Mucosa of descending colon (tissue), 3 donors: ENCODE measurements around the gene TAGLN2. TPM values are rescaled to one million over a fixed set of nuclear protein-coding genes. Genes with fewer than 3 reads are reported as not detected.

Source experiments
- ATAC-seq: fragments of 200-7000 bp; cut with Tn5 transposase; one replicate; pipeline ENCODE4 v1.9.1; 2020; ENCODE audit warnings: mild to moderate bottlenecking, moderate library complexity
- DNase-seq, 3 donors: peaks; one replicate each; pipeline ENCODE4 v3.0.0-alpha.2; 2020
- H3K36me3 ChIP-seq: fragments of 200-600 bp; one replicate; pipeline ENCODE4 v1.8.0; 2021; ENCODE audit warnings: low read depth, mild to moderate bottlenecking
- H3K4me1 ChIP-seq: fragments of 200-600 bp; one replicate; pipeline ENCODE4 v1.8.0; 2021; ENCODE audit warnings: low read depth, mild to moderate bottlenecking
- H3K4me3 ChIP-seq: fragments of 200-600 bp; one replicate; pipeline ENCODE4 v1.8.0; 2021; ENCODE audit warnings: mild to moderate bottlenecking
- H3K9me3 ChIP-seq: fragments of 200-600 bp; one replicate; pipeline ENCODE4 v1.8.0; 2021; ENCODE audit warnings: mild to moderate bottlenecking
- intact Hi-C, 2 donors: fragments of 100-400 bp; cut with DNase I in 1 of 2; cut with micrococcal nuclease in 1 of 2; formaldehyde crosslinking; loops; one replicate each; pipeline versions ENCODE4 v1.11.0 to v1.11.1; 2022; cut with DNase I, micrococcal nuclease
- total RNA-seq, 3 donors: library from RNA; stranded (reverse); fragmentation: NEBNext Ultra II Directional in 2 of 3; extraction: Animal tissue kit (Norgen Biotek cat#: 25700) in 2 of 3; gene quantifications; one replicate each; pipeline versions ENCODE4 v1.2.1 to v1.2.4, GENCODE V29; 2021 to 2023
- TF ChIP-seq, protein P1 (sequence below): fragments of 200-600 bp; IDR thresholded peaks from one replicate; pipeline ENCODE4 v1.8.0; 2022; ENCODE audit warnings: antibody characterized with exemption, mild to moderate bottlenecking
- donor health status: DM: no; HTN: no; CAD: no; lungs with moderate emphysema.
- donor health status: DM: no; HTN: no; CAD: no.
- donor health status: DM: no; HTN: yes; CAD: no.

TAGLN2 gene
- total RNA-seq, 3 donors from 2014 or later = 137 to 296 (median 264) TPM

DNA sequence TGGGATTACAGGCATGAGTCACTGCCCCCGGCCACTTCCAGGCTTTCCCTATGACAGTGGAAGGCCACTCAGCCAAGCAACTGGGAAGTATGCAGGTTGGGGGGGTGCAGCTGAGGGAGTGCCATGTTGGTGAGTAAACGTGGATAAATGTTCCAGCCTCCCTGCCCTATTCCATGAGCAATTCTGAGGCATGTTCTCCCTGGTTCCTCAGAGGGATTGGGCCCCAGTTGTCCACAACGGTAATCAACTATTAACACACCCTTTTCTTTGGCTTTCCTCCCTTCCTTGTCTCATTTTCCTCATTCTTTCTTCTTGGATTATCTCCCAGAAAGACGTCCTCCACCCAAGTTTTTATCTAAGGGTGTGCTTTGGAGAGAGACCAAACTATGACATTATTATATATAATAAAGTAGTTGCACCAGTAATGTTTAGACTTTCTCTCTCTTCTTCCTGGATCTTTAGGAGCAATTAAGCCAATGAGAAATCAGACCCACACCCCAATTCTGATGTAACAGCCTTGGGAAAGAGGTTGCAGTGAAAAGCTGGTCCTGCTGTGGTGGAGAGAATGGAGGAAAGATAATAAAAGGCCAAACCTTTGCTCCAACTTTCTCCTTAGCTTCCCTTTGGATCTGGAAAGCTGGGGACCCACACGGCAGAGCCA, 35.5 kb upstream of the TAGLN2 start:
- DNase-seq (peak; percentile 81 to 83 (median 82)), ATAC-seq (peak; percentile 90)
- TF ChIP-seq, protein P1, sequence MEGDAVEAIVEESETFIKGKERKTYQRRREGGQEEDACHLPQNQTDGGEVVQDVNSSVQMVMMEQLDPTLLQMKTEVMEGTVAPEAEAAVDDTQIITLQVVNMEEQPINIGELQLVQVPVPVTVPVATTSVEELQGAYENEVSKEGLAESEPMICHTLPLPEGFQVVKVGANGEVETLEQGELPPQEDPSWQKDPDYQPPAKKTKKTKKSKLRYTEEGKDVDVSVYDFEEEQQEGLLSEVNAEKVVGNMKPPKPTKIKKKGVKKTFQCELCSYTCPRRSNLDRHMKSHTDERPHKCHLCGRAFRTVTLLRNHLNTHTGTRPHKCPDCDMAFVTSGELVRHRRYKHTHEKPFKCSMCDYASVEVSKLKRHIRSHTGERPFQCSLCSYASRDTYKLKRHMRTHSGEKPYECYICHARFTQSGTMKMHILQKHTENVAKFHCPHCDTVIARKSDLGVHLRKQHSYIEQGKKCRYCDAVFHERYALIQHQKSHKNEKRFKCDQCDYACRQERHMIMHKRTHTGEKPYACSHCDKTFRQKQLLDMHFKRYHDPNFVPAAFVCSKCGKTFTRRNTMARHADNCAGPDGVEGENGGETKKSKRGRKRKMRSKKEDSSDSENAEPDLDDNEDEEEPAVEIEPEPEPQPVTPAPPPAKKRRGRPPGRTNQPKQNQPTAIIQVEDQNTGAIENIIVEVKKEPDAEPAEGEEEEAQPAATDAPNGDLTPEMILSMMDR = no peak
- intact Hi-C loops = no loop called here
- no peak overlapping the region for H3K4me3 ChIP-seq
- no peaks in the 10 kb centered on the region for H3K9me3 ChIP-seq
- no peaks in the 10 kb centered on the region for H3K36me3 ChIP-seq
- peaks cover 14% of the 10 kb centered on the region for H3K4me1 ChIP-seq

DNA sequence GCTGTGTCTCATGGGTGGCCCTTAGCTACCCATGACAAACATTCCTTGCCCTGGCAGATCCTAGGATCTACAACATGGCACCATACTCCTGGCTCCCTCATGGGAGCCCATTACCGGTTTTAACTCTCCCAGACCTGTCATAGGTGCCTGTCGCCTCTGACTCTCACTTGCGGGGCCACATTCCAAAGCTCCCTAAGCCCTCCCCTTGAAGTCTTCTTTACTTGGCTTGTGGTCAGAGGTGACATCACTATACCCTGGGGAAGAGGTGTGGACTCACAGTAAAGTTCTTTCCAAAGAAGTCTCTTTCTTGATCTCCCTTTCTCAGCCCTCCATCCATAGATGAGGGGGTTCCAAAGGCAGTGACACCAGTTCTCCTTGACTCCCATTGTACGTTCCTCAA, 34.1 kb upstream of the TAGLN2 start:
- Histone ChIP-seq H3K4me3 (no peak overlapping the region), H3K4me1 (peaks cover 14% of the 10 kb centered on the region), H3K9me3 (no peaks in the 10 kb centered on the region), H3K36me3 (no peaks in the 10 kb centered on the region)
- intact Hi-C loops = no loop called here
- TF ChIP-seq, protein P1 = no peak
- no peak for ATAC-seq
- no peak for DNase-seq

DNA sequence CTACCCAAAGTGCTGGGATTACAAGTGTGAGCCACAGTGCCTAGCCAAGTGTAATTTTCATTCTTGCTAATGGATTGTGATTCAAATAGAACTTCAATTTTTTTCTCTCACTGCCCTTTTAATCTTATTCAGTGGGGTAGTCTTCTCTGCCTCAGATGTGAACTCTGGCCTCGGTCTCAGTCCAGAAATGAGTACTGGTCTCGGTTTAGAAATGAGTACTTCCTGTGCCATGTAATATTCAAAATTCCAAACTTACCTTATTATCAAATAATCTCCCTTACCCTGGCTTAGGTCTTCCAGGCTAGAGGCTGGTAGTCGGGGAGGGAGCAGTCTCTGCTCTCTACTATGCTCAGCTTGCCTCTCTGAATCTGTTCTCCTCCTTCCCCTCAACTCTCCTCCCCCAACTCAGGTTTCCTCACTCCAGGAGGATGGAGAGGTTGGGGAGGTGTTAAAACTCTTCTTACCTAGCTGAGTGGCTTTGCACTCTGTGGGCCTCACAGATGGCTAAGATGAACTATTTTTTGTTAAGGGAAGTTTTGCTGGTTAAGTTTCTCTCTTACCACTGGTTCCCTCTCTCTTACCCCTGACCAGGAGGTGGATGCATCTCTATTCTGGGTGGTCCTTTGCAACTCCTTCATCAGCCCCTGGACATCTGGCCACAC, 33.5 kb upstream of the TAGLN2 start:
- Histone ChIP-seq H3K9me3 (no peaks in the 10 kb centered on the region), H3K4me3 (no peak overlapping the region), H3K36me3 (no peaks in the 10 kb centered on the region), H3K4me1 (peaks cover 14% of the 10 kb centered on the region)
- TF ChIP-seq, protein P1 = no peak
- intact Hi-C loops = no loop called here
- DNase-seq (no peak), ATAC-seq (no peak)

DNA sequence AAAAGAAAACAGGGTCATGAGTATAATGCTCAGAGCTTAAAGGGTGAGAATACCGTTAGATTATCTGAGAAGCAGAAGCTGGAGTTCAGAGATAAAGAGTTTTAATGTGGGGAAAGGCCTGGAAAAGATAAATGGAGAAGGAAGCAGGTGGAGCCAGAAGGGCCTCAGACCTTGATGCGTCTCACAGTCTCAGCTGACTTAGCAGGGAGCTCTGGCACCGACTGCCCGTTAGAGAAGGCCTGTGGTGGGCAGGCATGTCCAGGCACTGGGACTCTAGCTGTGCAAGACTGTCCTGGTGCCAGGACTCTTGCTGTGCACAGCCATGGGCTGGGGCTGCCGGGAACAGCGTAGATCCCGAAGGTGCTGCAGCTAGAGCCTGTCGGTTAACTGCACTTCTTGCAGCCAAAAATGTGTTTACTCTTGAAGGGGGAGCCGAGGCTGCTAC, 32.5 kb upstream of the TAGLN2 start:
- DNase-seq = no peak

DNA sequence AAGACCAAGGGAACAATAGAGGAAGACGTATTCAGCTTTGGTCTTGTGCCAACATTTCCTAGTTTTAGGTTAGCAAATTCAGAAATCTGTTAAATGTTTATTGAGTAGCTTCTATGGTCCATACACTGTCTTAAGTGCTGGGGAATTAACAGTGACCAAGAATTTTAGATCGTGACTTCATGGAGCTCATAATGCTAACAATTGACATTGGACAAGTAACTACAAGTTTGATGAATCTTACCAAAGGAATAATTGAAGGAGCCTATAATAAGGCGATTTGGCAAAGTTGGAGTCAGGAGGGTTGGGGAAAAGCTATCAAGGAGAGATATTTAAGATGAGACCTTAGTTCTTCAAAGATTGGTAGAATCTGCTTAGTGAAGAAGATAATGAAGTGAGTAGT, 30.1 kb upstream of the TAGLN2 start:
- Histone ChIP-seq H3K36me3 (no peaks in the 10 kb centered on the region), H3K9me3 (no peaks in the 10 kb centered on the region), H3K4me1 (peaks cover 1% of the 10 kb centered on the region), H3K4me3 (no peak overlapping the region)
- intact Hi-C loops = no loop called here
- DNase-seq (no peak), ATAC-seq (no peak)
- TF ChIP-seq, protein P1 = no peak

More for the DNA sequence above, 32.5 kb upstream of the TAGLN2 start:
- ATAC-seq = no peak
- peaks cover 14% of the 10 kb centered on the region for H3K4me1 ChIP-seq
- TF ChIP-seq, protein P1 = no peak
- no peaks in the 10 kb centered on the region for H3K36me3 ChIP-seq
- H3K9me3 ChIP-seq = no peaks in the 10 kb centered on the region
- intact Hi-C loops = no loop called here
- no peak overlapping the region for H3K4me3 ChIP-seq
